HepG2 (cell line): Measurements from ENCODE around the gene KIRREL3. TPM values are rescaled to one million over a fixed set of nuclear protein-coding genes. Genes with fewer than 3 reads are reported as not detected.

Source experiments
- ATAC-seq: fragments of 200-7000 bp; cut with Tn5 transposase; 3 replicates; pipeline ENCODE4 v1.9.1; 2020; ENCODE audit warnings: mild to moderate bottlenecking, moderate library complexity
- BruUV-seq: library from RNA; stranded (reverse); fragments of 400-500 nt; replicated peaks from 2 replicates; lab custom pipeline; 2021; lab: Mats Ljungman, UMichigan
- CTCF ChIA-PET: fragments of 300-600 bp; formaldehyde crosslinking; extraction: SDS; loops from one replicate; lab custom pipeline; 2021; ENCODE audit warnings: low total read pairs, inconsistent platforms, low intra/inter-chr PET ratio; lab: Yijun Ruan, JAX
- POLR2A ChIA-PET: fragments of 350-600 bp; sonication (Branson Sonifier 250); formaldehyde crosslinking; loops from one replicate; lab custom pipeline; 2020; ENCODE audit warnings: antibody characterized with exemption, inconsistent platforms; lab: Yijun Ruan, JAX
- DNase-seq: peaks from one replicate; pipeline ENCODE4 v3.0.0-alpha.2; 2015; ENCODE audit warnings: low spot score
- FAIRE-seq: peaks from 3 replicates; lab custom pipeline; 2011; peaks lifted over from hg19 to GRCh38; lab: Jason Lieb, UNC
- H2AFZ ChIP-seq: one replicate; pipeline ENCODE4 v1.6.1; 2011; ENCODE audit warnings: low read length, inconsistent platforms
- H3K27ac ChIP-seq: fragments of 300-600 bp; 3 replicates; pipeline ENCODE4 v1.8.0; 2011; ENCODE audit warnings: mixed run types, mild to moderate bottlenecking, mixed read lengths, low read length, inconsistent platforms; ENCODE audit not compliant: insufficient read depth; ENCODE audit errors: extremely low read length
- H3K27me3 ChIP-seq, 2 experiments: fragments of 200-600 bp in 1 of 2; 2 replicates in 1 of 2; 3 replicates in 1 of 2; pipeline versions ENCODE4 v1.6.0 to v1.8.0; 2011; ENCODE audit warnings: low read length in 2 of 2, mild to moderate bottlenecking in 2 of 2, moderate library complexity in 2 of 2, inconsistent platforms in 1 of 2; ENCODE audit not compliant: insufficient read depth in 2 of 2, control insufficient read depth in 1 of 2
- H3K36me3 ChIP-seq, 2 experiments: fragments of 200-600 bp in 1 of 2; replicated peaks in 1 of 2; 2 replicates in 1 of 2; 3 replicates in 1 of 2; pipeline versions ENCODE4 v1.5.1 to v1.8.0; 2011; ENCODE audit warnings: low read length in 2 of 2, inconsistent platforms in 1 of 2; ENCODE audit not compliant: insufficient read depth in 2 of 2, control insufficient read depth in 1 of 2
- H3K4me1 ChIP-seq: 2 replicates; pipeline ENCODE4 v1.5.1; 2012; ENCODE audit warnings: low read length, inconsistent platforms; ENCODE audit not compliant: insufficient read depth
- H3K4me2 ChIP-seq: 2 replicates; pipeline ENCODE4 v1.6.0; 2011; ENCODE audit warnings: low read depth, low read length, inconsistent platforms
- H3K4me3 ChIP-seq, 3 experiments: fragments of 200-600 bp in 1 of 3; sonication (generic), shearing (Covaris generic) in 1 of 3; replicated peaks in 1 of 3; 2 replicates each; pipeline ENCODE4 v1.5.1; 2011 to 2016; ENCODE audit warnings: low read length in 3 of 3, inconsistent platforms in 2 of 3, low read depth in 2 of 3, mild to moderate bottlenecking in 2 of 3, control low read depth in 1 of 3, mixed read lengths in 1 of 3; ENCODE audit not compliant: insufficient read depth in 1 of 3
- H3K79me2 ChIP-seq: one replicate; pipeline ENCODE4 v1.6.1; 2011; ENCODE audit warnings: low read length, inconsistent platforms; ENCODE audit not compliant: insufficient read depth
- H3K9ac ChIP-seq: 2 replicates; pipeline ENCODE4 v1.6.0; 2011; ENCODE audit warnings: mild to moderate bottlenecking, low read depth, low read length, inconsistent platforms; ENCODE audit not compliant: insufficient read depth
- H3K9me3 ChIP-seq: 2 replicates; pipeline ENCODE4 v1.5.1; 2012; ENCODE audit warnings: mild to moderate bottlenecking, low read length
- H4K20me1 ChIP-seq: 2 replicates; pipeline ENCODE4 v1.6.0; 2011; ENCODE audit warnings: inconsistent platforms, mild to moderate bottlenecking, low read length, moderate library complexity; ENCODE audit not compliant: insufficient read depth
- CCDC6 ChIP-seq: sonication (generic); formaldehyde crosslinking; IDR thresholded peaks from 2 replicates; pipeline ENCODE4 v1.8.1; 2022; ENCODE audit warnings: mild to moderate bottlenecking, missing genetic modification reagents, moderate library complexity
- CHD2 ChIP-seq: IDR thresholded peaks from 2 replicates; pipeline ENCODE4 v1.6.1; 2011; ENCODE audit warnings: low read depth, low read length, improper control_type of control experiment
- ETV5 ChIP-seq: IDR thresholded peaks from 2 replicates; pipeline ENCODE4 v1.6.1; 2018; ENCODE audit warnings: missing biosample characterization, missing genetic modification reagents, inconsistent platforms, borderline replicate concordance
- GFI1 ChIP-seq: sonication (generic); formaldehyde crosslinking; IDR thresholded peaks from 2 replicates; pipeline ENCODE4 v1.5.0; 2020; ENCODE audit warnings: missing genetic modification reagents, mild to moderate bottlenecking, borderline replicate concordance
- GTF2F1 ChIP-seq: fragments of 150-350 bp; IDR thresholded peaks from 2 replicates; pipeline ENCODE4 v1.6.1; 2014; ENCODE audit warnings: low read length
- HDAC1 ChIP-seq: sonication (generic); formaldehyde crosslinking; IDR thresholded peaks from 2 replicates; pipeline ENCODE4 v1.5.1; 2020; ENCODE audit warnings: mild to moderate bottlenecking, missing genetic modification reagents
- KMT2A ChIP-seq: sonication (generic); formaldehyde crosslinking; IDR thresholded peaks from 2 replicates; pipeline ENCODE4 v1.4.0; 2020; ENCODE audit warnings: missing genetic modification reagents
- NFKBIZ ChIP-seq: IDR thresholded peaks from 2 replicates; pipeline ENCODE4 v1.6.1; 2018; ENCODE audit warnings: missing genetic modification reagents, missing compliant biosample characterization
- SMAD9 ChIP-seq: sonication (generic); formaldehyde crosslinking; IDR thresholded peaks from 2 replicates; pipeline ENCODE4 v1.5.1; 2020; ENCODE audit warnings: mild to moderate bottlenecking, missing genetic modification reagents
- ZFP1 ChIP-seq: IDR thresholded peaks from 2 replicates; pipeline ENCODE4 v1.6.1; 2016
- ZFP36L1 ChIP-seq: sonication (generic); formaldehyde crosslinking; IDR thresholded peaks from 2 replicates; pipeline ENCODE4 v1.8.0; 2022; ENCODE audit warnings: mild to moderate bottlenecking, missing genetic modification reagents, moderate library complexity
- ZNF12 ChIP-seq: sonication (generic); formaldehyde crosslinking; IDR thresholded peaks from 2 replicates; pipeline ENCODE4 v1.5.0; 2020; ENCODE audit warnings: missing genetic modification reagents
- ZNF263 ChIP-seq: sonication (generic); formaldehyde crosslinking; IDR thresholded peaks from 2 replicates; pipeline ENCODE4 v1.4.0; 2020; ENCODE audit warnings: missing genetic modification reagents
- ZNF546 ChIP-seq: sonication (generic); formaldehyde crosslinking; conservative IDR thresholded peaks from 2 replicates; pipeline ENCODE4 v1.8.1; 2023; ENCODE audit warnings: mild to moderate bottlenecking, missing genetic modification reagents
- ZNF550 ChIP-seq: sonication (generic); formaldehyde crosslinking; IDR thresholded peaks from 2 replicates; pipeline ENCODE4 v1.4.0; 2020; ENCODE audit warnings: mild to moderate bottlenecking, missing genetic modification reagents, borderline replicate concordance
- ZNF615 ChIP-seq: sonication (generic); formaldehyde crosslinking; IDR thresholded peaks from 2 replicates; pipeline ENCODE4 v1.5.0; 2020; ENCODE audit warnings: mild to moderate bottlenecking, missing genetic modification reagents, borderline replicate concordance
- WGBS: methylation state at CpG from one replicate; pipeline ENCODE4 v1.1.6; 2017; ENCODE audit warnings: low lambda C conversion rate; 5-methylcytosine and 5-hydroxymethylcytosine counted together
- in situ Hi-C: cut with HindIII; loops from 2 replicates; pipeline ENCODE4 v1.10.0; 2017; ENCODE audit warnings: low pct_unique_long_range_greater_than_20kb; ENCODE audit not compliant: extremely low pct_ligation_motif_present
- intact Hi-C: fragments of 100-400 bp; cut with micrococcal nuclease; formaldehyde crosslinking; loops from one replicate; pipeline ENCODE4 v1.10.0; 2022; ENCODE audit not compliant: unreplicated experiment
- polyA plus RNA-seq, 8 experiments: library from polyadenylated mRNA; depleted of rRNA in 3 of 8; stranded (reverse) in 7 of 8; unstranded in 1 of 8; fragments of >200 nt; fragmentation: Illumina TruSeq in 4 of 8; extraction: Trizol in 4 of 8; gene quantifications; 2 replicates each; pipeline versions ENCODE4 v1.2.1 to v1.2.3, GENCODE V29; 2011 to 2016; ENCODE audit warnings: low read depth in 4 of 8, missing spikeins in 1 of 8, mixed read lengths in 1 of 8; ENCODE audit not compliant: insufficient read depth in 1 of 8
- total RNA-seq, 5 experiments: library from RNA; depleted of rRNA; stranded (reverse); fragments of >200 nt; fragmentation: Illumina TruSeq; extraction: Trizol; gene quantifications; 2 replicates each; pipeline ENCODE4 v1.2.3, GENCODE V29; 2016; ENCODE audit warnings: low read depth in 1 of 5

KIRREL3 gene
- total and polyA plus RNA-seq, 2 of the 13 experiments (the other 11 are each of a cell fraction or from before 2014, with no cell fraction given) = not detected

GRCh38 chr11:126497581-126498122 is 502.9 kb downstream of the KIRREL3 start:
- H3K4me2 ChIP-seq = no peak overlapping the region

GRCh38 chr11:126496576-126497337 is 503.8 kb downstream of the KIRREL3 start:
- no peak for ATAC-seq

More at GRCh38 chr11:126497581-126498122, 502.9 kb downstream of the KIRREL3 start:
- peaks cover 6 to 55% of the 10 kb centered on the region in 2 experiments for H3K27me3 ChIP-seq
- ChIA-PET CTCF (no interaction called here), POLR2A (no interaction called here)
- H3K79me2 ChIP-seq = no peaks in the 10 kb centered on the region
- no peaks in the 10 kb centered on the region for H3K4me1 ChIP-seq
- intact Hi-C loops (no loop called here), in situ Hi-C loops (no loop called here)
- H3K27ac ChIP-seq = no peak overlapping the region
- H4K20me1 ChIP-seq = no peaks in the 10 kb centered on the region
- TF ChIP-seq ZNF550 (CRISPR knock-in tag) (no peak), KMT2A (CRISPR knock-in tag) (no peak), GTF2F1 (no peak)
- no peak overlapping the region for H2AFZ ChIP-seq
- H3K4me3 ChIP-seq = no peak overlapping the region
- BruUV-seq = no TSS peak
- no peak for ATAC-seq
- no peaks in the 10 kb centered on the region for H3K36me3 ChIP-seq
- DNase-seq = no peak
- H3K9ac ChIP-seq = no peak overlapping the region
- no peaks in the 10 kb centered on the region for H3K9me3 ChIP-seq
- no peak for FAIRE-seq
- WGBS = 3% methylated on average over 3 of the region's 4 CpGs

More at GRCh38 chr11:126496576-126497337, 503.8 kb downstream of the KIRREL3 start:
- Histone ChIP-seq H3K9ac (no peak overlapping the region), H3K27ac (no peak overlapping the region), H2AFZ (no peak overlapping the region), H3K36me3 (no peaks in the 10 kb centered on the region), H3K4me3 (no peak overlapping the region), H4K20me1 (no peaks in the 10 kb centered on the region), H3K4me2 (no peak overlapping the region), H3K9me3 (no peaks in the 10 kb centered on the region), H3K79me2 (no peaks in the 10 kb centered on the region), H3K27me3 (peaks cover 4 to 53% of the 10 kb centered on the region in 2 experiments)
- no peak for FAIRE-seq
- BruUV-seq = no TSS peak
- 23% methylated on average over 8 of the region's 8 CpGs for WGBS
- in situ Hi-C loops (no loop called here), intact Hi-C loops (no loop called here)
- ChIA-PET CTCF (no interaction called here), POLR2A (no interaction called here)
- TF ChIP-seq ZFP1 (no peak), HDAC1 (no peak), CCDC6 (no peak), NFKBIZ (CRISPR knock-in tag) (no peak), ZFP36L1 (no peak), ZNF615 (no peak), ZNF12 (CRISPR knock-in tag) (no peak), CHD2 (no peak), ZNF546 (CRISPR knock-in tag) (no peak), ETV5 (no peak), SMAD9 (CRISPR knock-in tag) (no peak), GFI1 (no peak), ZNF263 (CRISPR knock-in tag) (no peak)
- TF ChIP-seq, all 625 proteins: peak for 0
- no peaks in the 10 kb centered on the region for H3K4me1 ChIP-seq
- DNase-seq = no peak
